ENCODE data around the gene TENT5A.
A peak's percentile ranks its signal among the peaks of the same experiment; 100 is the strongest.

Gene TENT5A

GRCh38 chr6:81700414-81700813 lies 52.1 kb downstream of the TENT5A start:
- no peak for DNase-seq

- no peak for DNase-seq
Observed at GRCh38 chr6:81697559-81697958, 54.9 kb downstream of the TENT5A start.

DNA sequence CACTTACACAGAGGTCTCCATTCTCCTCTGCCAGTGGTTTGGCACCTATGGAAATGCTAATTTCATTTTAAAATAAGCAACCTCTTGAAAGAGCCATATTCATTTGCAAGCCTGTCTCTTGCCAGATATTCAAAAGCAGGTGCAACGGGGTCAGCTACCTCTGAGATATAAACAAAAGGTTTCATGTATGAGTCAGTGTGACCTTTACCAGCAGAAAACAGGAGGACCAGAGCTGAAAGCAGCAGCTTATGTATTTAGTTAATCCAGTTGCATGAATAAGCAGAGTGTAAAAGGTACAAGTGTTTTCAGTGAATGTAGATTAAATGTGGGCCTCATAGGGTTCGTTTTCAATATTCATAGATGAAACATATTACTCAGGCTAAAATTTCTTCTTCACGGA lies 56.0 kb downstream of the TENT5A start:
- peak in 1 of 2 experiments; percentile 28 for DNase-seq
